Upper lobe of left lung (tissue), 4 donors: ENCODE data around the gene PIGS.

Experiments
- EP300 ChIP-seq, 4 donors: sonication (generic); formaldehyde crosslinking; IDR thresholded peaks; one replicate each; pipeline ENCODE4 v1.5.1; 2017; ENCODE audit warnings: antibody characterized with exemption in 4 of 4, control low read depth in 2 of 4
- POLR2AphosphoS5 ChIP-seq, 2 donors: sonication (generic); formaldehyde crosslinking; IDR thresholded peaks; one replicate each; pipeline ENCODE4 v1.5.1; 2017; ENCODE audit warnings: antibody characterized with exemption in 2 of 2
- TF ChIP-seq, protein P1 (sequence below), 6 experiments: fragments of 450-650 bp in 4 of 6; fragments of 200-600 bp in 2 of 6; sonication (generic) in 2 of 6; IDR thresholded peaks; one replicate each; pipeline ENCODE4 v1.5.1; 2016 to 2019; ENCODE audit warnings: antibody characterized with exemption in 6 of 6

DNA sequence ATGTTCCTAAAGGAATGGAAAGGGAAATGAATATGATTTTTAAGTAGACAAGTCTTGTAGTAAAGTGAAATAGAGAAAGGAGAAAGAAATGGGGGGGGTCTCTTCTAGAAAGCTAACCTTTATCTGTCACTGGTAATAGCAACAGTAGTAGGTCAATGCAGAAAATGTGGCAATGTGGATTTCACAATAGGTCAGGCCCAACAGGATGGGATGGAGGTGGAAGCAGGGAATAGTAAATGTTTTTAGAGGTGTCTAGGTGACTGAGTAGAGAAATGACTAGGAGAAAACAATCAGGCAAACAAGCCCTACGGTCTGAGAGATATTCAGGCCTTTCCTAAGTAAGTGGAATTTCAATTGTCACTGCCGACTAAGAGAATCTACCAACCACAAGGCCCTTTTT lies 48.7 kb upstream of the PIGS start:
- TF ChIP-seq, protein P1, sequence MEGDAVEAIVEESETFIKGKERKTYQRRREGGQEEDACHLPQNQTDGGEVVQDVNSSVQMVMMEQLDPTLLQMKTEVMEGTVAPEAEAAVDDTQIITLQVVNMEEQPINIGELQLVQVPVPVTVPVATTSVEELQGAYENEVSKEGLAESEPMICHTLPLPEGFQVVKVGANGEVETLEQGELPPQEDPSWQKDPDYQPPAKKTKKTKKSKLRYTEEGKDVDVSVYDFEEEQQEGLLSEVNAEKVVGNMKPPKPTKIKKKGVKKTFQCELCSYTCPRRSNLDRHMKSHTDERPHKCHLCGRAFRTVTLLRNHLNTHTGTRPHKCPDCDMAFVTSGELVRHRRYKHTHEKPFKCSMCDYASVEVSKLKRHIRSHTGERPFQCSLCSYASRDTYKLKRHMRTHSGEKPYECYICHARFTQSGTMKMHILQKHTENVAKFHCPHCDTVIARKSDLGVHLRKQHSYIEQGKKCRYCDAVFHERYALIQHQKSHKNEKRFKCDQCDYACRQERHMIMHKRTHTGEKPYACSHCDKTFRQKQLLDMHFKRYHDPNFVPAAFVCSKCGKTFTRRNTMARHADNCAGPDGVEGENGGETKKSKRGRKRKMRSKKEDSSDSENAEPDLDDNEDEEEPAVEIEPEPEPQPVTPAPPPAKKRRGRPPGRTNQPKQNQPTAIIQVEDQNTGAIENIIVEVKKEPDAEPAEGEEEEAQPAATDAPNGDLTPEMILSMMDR (IDR thresholded peaks at IDR 0.05), result no peak
- TF ChIP-seq POLR2AphosphoS5 (IDR thresholded peaks at IDR 0.05), result no peak
- TF ChIP-seq EP300 (IDR thresholded peaks at IDR 0.05), result no peak
